Stimulated activated CD8-positive, alpha-beta memory T cell treated with anti-CD3 and anti-CD28 coated beads, Interleukin-7, amount 100 ng/mL, for 24 hours (primary cell): Measurements from ENCODE around the gene TOX2.

Experiments
- DNase-seq: peaks from one replicate; pipeline ENCODE4 v3.0.0-alpha.2; 2020; ENCODE audit warnings: low read depth

TOX2 gene

DNA sequence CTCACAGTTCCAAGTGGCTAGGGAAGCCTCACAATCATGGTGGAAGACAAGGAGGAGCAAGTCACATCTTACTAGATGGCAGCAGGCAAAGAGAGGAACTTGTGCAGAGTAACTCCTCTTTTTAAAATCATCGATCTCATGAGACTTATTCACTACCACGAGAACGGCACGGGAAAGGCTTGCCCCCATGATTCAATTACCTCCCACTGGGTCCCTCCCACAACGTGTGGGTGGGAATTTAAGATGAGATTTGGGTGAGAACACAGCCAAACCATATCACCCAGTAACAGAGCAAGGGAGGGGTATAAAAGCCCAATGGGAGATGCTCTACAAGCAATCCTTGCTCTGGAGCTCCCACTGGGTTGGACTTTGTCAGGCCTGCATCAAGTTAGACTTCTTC, 192.0 kb downstream of the TOX2 start:
- no peak for DNase-seq

GRCh38 chr20:44109951-44110361, 195.3 kb downstream of the TOX2 start:
- no peak for DNase-seq

GRCh38 chr20:44110816-44111568, 196.3 kb downstream of the TOX2 start:
- no peak for DNase-seq

- no peak for DNase-seq
These were observed 197.2 kb downstream of the TOX2 start for GRCh38 chr20:44111712-44112335.

- DNase-seq, result no peak
These were observed 197.8 kb downstream of the TOX2 start for GRCh38 chr20:44112456-44112855.

DNA sequence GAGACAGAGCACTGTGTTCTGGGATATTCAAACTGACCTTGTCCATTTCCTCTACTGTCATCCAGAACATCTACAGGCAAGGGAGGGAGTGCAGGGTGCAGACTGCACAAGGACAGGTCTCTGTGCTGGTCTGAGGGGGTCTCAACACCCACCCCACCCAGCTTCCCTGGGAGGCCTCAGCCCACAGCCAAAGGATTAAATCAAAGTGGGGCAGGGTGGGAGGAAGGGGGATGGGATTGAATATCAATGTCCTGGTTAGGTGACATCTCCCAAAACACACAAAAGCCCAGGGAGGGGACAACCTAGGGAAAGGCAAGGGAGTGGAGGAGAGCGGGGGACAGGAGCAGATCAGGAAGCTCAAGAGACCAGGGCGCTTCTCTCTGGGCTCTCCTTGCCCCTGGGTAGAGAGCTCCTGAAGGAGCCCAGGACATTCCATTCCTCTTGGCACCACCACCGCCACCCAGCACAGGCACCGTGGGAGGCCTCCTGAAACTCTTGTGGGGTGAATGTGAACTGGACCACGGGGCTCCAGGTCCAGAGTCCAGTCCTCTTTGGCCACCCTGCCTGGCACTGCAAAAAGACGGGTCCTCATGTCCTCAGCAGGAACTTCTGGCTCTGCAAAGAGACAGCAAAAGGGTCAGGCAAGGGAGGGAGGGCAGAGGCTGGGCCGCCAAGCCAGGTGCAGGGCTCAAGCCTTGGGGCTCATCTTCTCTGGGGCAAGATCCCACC, 198.4 kb downstream of the TOX2 start:
- no peak for DNase-seq

GRCh38 chr20:44113618-44114376, 199.1 kb downstream of the TOX2 start:
- no peak for DNase-seq

DNA sequence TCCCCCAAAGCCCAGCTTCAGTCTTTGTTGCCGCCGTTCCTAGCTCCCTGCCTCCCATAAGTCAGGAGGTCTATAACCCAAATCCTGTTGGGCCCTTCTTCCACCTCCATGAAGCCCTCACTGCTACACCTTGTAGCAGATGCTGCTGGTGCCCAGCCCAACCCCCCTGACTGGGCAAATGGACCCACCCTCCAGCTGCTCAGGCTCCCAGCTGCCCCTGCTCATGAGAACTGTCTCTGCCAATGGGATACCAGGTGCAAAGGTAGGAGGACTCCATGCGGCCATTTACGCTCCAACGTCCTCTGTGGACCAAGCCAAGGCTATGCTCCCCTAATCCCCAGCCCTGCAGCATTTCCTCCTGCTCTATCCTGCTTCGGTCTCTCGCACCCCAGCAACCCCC, 200.5 kb downstream of the TOX2 start:
- DNase-seq, result no peak

DNA sequence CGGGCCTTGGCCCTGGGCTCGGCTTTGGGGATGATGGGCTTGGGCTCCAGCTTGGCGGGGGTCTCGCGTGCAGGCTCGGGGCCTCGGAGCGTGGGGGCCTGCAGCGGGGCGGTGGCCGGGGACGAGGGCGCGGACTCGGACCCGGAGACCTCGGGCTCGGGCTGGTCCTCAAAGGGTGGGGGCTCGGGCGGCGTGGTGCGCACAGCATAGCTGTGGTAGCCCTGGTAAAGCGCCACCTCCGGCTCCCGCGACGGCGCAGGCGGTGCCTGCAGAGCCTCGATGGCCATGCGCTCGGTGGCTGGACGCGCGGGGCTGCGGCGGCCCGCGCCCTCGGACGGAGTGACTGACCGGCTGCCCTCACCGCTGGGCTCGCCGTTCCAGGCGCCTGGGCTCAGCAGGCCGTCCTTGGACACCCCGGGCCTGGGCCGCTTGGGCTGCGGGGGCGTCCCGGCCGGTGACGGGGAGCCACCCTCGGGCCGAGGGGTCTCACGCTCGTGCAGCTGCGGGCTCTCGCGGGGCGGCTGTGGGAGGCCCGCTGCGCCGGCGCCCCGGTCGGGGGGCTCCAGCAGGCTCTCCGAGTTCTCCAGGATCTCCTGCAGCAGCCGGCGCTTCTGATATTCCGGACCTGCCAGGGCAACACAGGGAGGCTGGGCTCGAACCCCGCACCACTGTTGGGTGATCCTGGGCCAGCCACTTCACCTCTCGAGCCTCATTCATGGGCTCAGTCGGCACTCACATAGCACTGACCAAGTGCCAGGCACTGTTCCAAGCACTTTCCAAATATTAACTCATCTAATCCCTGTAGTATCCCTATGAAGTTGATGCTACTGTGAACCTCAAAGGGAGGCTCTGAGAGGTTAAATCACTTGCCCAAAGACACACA, 201.4 kb downstream of the TOX2 start:
- DNase-seq, result no peak

- no peak for DNase-seq
These were observed 202.9 kb downstream of the TOX2 start for GRCh38 chr20:44117296-44118184.

DNA sequence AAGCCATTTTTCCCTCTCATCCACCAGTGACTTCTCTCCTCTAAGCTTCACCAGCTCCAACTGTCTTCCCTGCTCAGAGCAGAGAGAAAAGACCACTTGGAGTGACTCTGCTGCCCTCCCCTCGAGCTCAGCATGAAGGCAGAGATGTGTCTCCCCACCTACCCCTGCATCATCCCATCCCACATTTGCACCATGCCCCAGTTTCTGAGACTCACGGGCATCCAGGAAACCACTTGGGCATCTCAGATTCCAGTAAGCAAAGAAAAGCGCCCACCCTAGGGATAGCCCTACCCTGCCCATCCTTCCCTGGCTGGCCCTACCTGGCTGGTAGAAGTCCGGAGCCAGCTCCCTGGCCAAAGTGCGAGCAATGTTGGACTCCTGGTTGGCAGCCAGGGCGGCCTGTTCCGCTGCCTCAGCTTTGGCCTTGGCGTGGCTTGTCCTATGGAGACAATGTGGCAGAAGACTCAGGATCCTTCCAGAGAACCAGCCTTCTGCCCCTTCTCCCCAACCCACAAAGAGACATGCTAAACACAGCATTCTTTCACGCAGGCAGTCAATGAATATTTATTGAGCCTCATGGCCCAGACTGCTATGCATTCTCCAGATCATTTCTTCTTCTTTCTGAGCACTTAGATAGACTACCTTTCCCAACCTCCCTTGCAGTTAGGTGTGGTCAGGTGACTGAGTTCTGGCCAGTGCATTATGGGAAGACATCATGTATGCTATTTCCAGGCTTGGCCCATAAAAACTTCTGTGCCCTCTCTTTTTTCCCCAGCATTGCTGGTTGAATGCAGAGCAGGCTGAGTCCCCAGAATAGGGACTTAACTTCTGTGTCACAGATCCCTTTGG, 203.8 kb downstream of the TOX2 start:
- DNase-seq, result no peak
